CD14-positive monocyte (primary cell): ENCODE measurements around the gene RCCD1. TPM values are rescaled to one million over a fixed set of nuclear protein-coding genes. Genes with fewer than 3 reads are reported as not detected.
A peak's percentile ranks its signal among the peaks of the same experiment; 100 is the strongest.

ENCODE experiments used
- DNase-seq, 3 donors: peaks; one replicate each; pipeline ENCODE4 v3.0.0-alpha.2; 2011 to 2022
- H2AFZ ChIP-seq: 2 replicates; pipeline ENCODE4 v1.6.0; 2012; ENCODE audit warnings: mild to moderate bottlenecking, low read depth, low read length, inconsistent platforms; ENCODE audit not compliant: insufficient read depth, poor library complexity, severe bottlenecking
- H3K27ac ChIP-seq, 2 donors: 1 replicate in 1 of 2; 2 replicates in 1 of 2; pipeline ENCODE4 v1.5.1; 2012 to 2013; ENCODE audit warnings: low read length in 2 of 2, control low read depth in 1 of 2, inconsistent platforms in 1 of 2, low read depth in 1 of 2, mild to moderate bottlenecking in 1 of 2
- H3K27me3 ChIP-seq, 2 donors: one replicate each; pipeline versions ENCODE4 v1.6.0 to v1.6.1; 2011 to 2013; ENCODE audit warnings: low read length in 2 of 2; ENCODE audit not compliant: control insufficient read depth in 2 of 2, insufficient read depth in 2 of 2
- H3K36me3 ChIP-seq, 2 donors: replicated peaks in 1 of 2; 1 replicate in 1 of 2; 2 replicates in 1 of 2; pipeline versions ENCODE4 v1.5.1 to v1.6.1; 2012 to 2013; ENCODE audit warnings: low read length in 2 of 2, control low read depth in 1 of 2, inconsistent platforms in 1 of 2, mild to moderate bottlenecking in 1 of 2; ENCODE audit not compliant: insufficient read depth in 2 of 2, control insufficient read depth in 1 of 2
- H3K4me1 ChIP-seq, 2 donors: 1 replicate in 1 of 2; 2 replicates in 1 of 2; pipeline versions ENCODE4 v1.5.1 to v1.6.1; 2012 to 2013; ENCODE audit warnings: low read length in 2 of 2, control low read depth in 1 of 2, inconsistent platforms in 1 of 2, mild to moderate bottlenecking in 1 of 2, moderate library complexity in 1 of 2; ENCODE audit not compliant: insufficient read depth in 2 of 2, control insufficient read depth in 1 of 2
- H3K4me2 ChIP-seq: replicated peaks from 2 replicates; pipeline ENCODE3; 2012; ENCODE audit warnings: low read length, moderate library complexity, mild to moderate bottlenecking; ENCODE audit not compliant: poor library complexity, severe bottlenecking; ENCODE audit errors: extremely low read depth
- H3K4me3 ChIP-seq, 3 experiments: fragments of 200-600 bp in 1 of 3; sonication (generic) in 1 of 3; replicated peaks in 1 of 3; 1 replicate in 2 of 3; 2 replicates in 1 of 3; pipeline ENCODE4 v1.5.1; 2011 to 2013; ENCODE audit warnings: low read length in 3 of 3, mild to moderate bottlenecking in 3 of 3, control low read depth in 2 of 3, low read depth in 2 of 3, inconsistent platforms in 1 of 3, moderate library complexity in 1 of 3
- H3K79me2 ChIP-seq: 2 replicates; pipeline ENCODE4 v1.6.0; 2012; ENCODE audit warnings: mild to moderate bottlenecking, control low read depth, inconsistent platforms, low read length, moderate library complexity; ENCODE audit not compliant: insufficient read depth
- H3K9ac ChIP-seq: 2 replicates; pipeline ENCODE4 v1.6.0; 2017; ENCODE audit warnings: low read length, mild to moderate bottlenecking; ENCODE audit not compliant: insufficient read depth, poor library complexity, severe bottlenecking
- H3K9me3 ChIP-seq, 2 donors: replicated peaks in 1 of 2; 1 replicate in 1 of 2; 2 replicates in 1 of 2; pipeline versions ENCODE4 v1.5.1 to v1.6.1; 2012 to 2013; ENCODE audit warnings: low read length in 2 of 2, control low read depth in 1 of 2; ENCODE audit not compliant: control insufficient read depth in 1 of 2, insufficient read depth in 1 of 2
- H4K20me1 ChIP-seq: 2 replicates; pipeline ENCODE4 v1.6.0; 2012; ENCODE audit warnings: mild to moderate bottlenecking, low read length, control low read depth, moderate library complexity; ENCODE audit not compliant: insufficient read depth
- H3K27ac Mint-ChIP-seq, 7 donors: one replicate each; pipeline ENCODE4 v1.8.0; 2020; ENCODE audit warnings: mild to moderate bottlenecking in 7 of 7, mixed read lengths in 7 of 7, moderate library complexity in 6 of 7, inconsistent platforms in 2 of 7
- H3K27me3 Mint-ChIP-seq, 3 donors: one replicate each; pipeline ENCODE4 v1.8.0; 2021 to 2022; ENCODE audit warnings: low read depth in 3 of 3, mild to moderate bottlenecking in 3 of 3, mixed read lengths in 3 of 3, moderate library complexity in 3 of 3, inconsistent platforms in 1 of 3
- H3K36me3 Mint-ChIP-seq, 2 donors: one replicate each; pipeline ENCODE4 v1.8.0; 2020; ENCODE audit warnings: mixed read lengths in 2 of 2, inconsistent platforms in 1 of 2, mild to moderate bottlenecking in 1 of 2
- H3K4me1 Mint-ChIP-seq: one replicate; pipeline ENCODE4 v1.8.0; 2020; ENCODE audit warnings: mild to moderate bottlenecking, mixed read lengths
- H3K4me3 Mint-ChIP-seq, 2 donors: one replicate each; pipeline ENCODE4 v1.8.0; 2020; ENCODE audit warnings: mild to moderate bottlenecking in 2 of 2, mixed read lengths in 2 of 2, moderate library complexity in 1 of 2
- H3K9me3 Mint-ChIP-seq, 7 donors: one replicate each; pipeline ENCODE4 v1.8.0; 2020 to 2022; ENCODE audit warnings: mixed read lengths in 7 of 7, mild to moderate bottlenecking in 6 of 7, moderate library complexity in 6 of 7, inconsistent platforms in 2 of 7
- WGBS: methylation state at CpG from one replicate; pipeline ENCODE4 v1.1.5; 2013; ENCODE audit warnings: missing lambda C conversion rate; ENCODE audit not compliant: insufficient coverage; 5-methylcytosine and 5-hydroxymethylcytosine counted together
- intact Hi-C, 2 donors: fragments of 100-400 bp; cut with micrococcal nuclease; formaldehyde crosslinking; loops; one replicate each; pipeline versions ENCODE4 v1.15.0 to v1.15.1; 2023
- polyA plus RNA-seq, 3 donors: library from polyadenylated mRNA; depleted of rRNA in 1 of 3; unstranded in 2 of 3; stranded (reverse) in 1 of 3; fragments of 300-500 nt in 2 of 3; fragments of >200 nt in 1 of 3; fragmentation: Illumina TruSeq in 2 of 3; gene quantifications; 1 replicate in 2 of 3; 2 replicates in 1 of 3; pipeline ENCODE4 v1.2.3, GENCODE V29; 2012 to 2021
- TF ChIP-seq, protein P1 (sequence below): fragments of 200-600 bp; IDR thresholded peaks from one replicate; pipeline ENCODE4 v1.8.0; 2022; ENCODE audit warnings: antibody characterized with exemption, mild to moderate bottlenecking

The RCCD1 gene
- polyA plus RNA-seq, 3 donors, result 1.2 to 2.8 (median 1.5) TPM

DNA sequence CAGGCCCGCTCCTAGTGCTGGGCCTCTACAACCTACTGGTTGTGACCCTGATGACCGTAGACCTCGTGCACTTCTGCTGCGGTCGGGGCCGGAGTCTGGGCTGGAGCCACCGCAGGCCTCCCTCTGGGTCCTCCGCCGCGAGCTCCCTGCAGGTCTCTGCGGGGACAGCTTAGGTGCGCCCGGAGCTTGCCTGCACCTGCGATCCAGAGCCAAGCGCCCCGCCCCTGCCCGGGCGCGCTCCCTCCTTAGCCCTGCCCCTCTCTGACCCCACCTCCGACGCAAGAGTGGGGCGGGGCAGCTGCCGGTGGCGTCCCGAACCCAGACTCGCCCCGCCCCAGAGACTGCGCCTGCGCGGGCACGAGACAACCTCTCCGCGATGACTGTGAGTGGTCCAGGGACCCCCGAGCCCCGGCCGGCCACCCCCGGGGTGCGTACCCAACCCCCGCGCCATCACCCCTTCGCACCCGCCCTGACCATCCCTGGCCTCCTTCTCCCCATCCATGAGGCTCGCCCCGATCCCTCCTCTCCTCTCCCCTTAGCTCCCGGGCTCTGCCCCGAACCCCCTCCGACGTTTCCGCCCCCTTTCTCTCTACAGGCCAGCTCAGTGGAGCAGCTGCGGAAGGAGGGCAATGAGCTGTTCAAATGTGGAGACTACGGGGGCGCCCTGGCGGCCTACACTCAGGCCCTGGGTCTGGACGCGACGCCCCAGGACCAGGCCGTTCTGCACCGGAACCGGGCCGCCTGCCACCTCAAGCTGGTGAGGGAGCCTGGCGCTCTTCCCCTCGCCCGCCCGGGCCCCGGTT is 19.5 kb upstream of the RCCD1 start, which contains the start of gene UNC45A:
UNC45A (plus strand) TSS at position 337 of the 803 bp plus-strand sequence; CDS start at position 377, 40 bp downstream.
- H3K27me3 ChIP-seq, result no peaks in the 10 kb centered on the region
- H3K36me3 ChIP-seq, result peaks cover 10 to 19% of the 10 kb centered on the region in 2 donors
- H3K4me1 ChIP-seq, result peaks cover 45 to 61% of the 10 kb centered on the region in 2 donors
- peak; percentile 59 to 69 (median 62) for DNase-seq
- Mint-ChIP-seq H3K27ac (peak within 1 kb of the TSS; percentile 81 to 93 (median 90)), H3K36me3 (peaks cover 24 to 28% of the 10 kb centered on the region in 2 donors), H3K4me3 (peak within 1 kb of the TSS; percentile 81 to 92), H3K4me1 (peaks cover 41% of the 10 kb centered on the region), H3K9me3 (no peaks in the 10 kb centered on the region), H3K27me3 (peaks cover 0 to 2% (median 2%) of the 10 kb centered on the region in 3 donors)
- TF ChIP-seq, protein P1, sequence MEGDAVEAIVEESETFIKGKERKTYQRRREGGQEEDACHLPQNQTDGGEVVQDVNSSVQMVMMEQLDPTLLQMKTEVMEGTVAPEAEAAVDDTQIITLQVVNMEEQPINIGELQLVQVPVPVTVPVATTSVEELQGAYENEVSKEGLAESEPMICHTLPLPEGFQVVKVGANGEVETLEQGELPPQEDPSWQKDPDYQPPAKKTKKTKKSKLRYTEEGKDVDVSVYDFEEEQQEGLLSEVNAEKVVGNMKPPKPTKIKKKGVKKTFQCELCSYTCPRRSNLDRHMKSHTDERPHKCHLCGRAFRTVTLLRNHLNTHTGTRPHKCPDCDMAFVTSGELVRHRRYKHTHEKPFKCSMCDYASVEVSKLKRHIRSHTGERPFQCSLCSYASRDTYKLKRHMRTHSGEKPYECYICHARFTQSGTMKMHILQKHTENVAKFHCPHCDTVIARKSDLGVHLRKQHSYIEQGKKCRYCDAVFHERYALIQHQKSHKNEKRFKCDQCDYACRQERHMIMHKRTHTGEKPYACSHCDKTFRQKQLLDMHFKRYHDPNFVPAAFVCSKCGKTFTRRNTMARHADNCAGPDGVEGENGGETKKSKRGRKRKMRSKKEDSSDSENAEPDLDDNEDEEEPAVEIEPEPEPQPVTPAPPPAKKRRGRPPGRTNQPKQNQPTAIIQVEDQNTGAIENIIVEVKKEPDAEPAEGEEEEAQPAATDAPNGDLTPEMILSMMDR, result no peak
- peak within 1 kb of the TSS; percentile 72 for H3K4me2 ChIP-seq
- no peaks in the 10 kb centered on the region for H4K20me1 ChIP-seq
- H3K79me2 ChIP-seq, result peaks cover 19% of the 10 kb centered on the region
- peak within 1 kb of the TSS; percentile 75 for H3K9ac ChIP-seq
- H3K9me3 ChIP-seq, result no peaks in the 10 kb centered on the region
- intact Hi-C loops, result loop anchor here (1.0 to 5.0 kb wide), 3 partner anchors 20 to 38 kb away; partner anchors contain the start of gene MAN2A2 (in 1 of the 2)
- H3K27ac ChIP-seq, result peak within 1 kb of the TSS; percentile 18 to 80
- under 1% methylated on average over 58 of the region's 65 CpGs for WGBS
- peak within 1 kb of the TSS; percentile 75 to 81 (median 80) for H3K4me3 ChIP-seq
- peak within 1 kb of the TSS; percentile 96 for H2AFZ ChIP-seq

DNA sequence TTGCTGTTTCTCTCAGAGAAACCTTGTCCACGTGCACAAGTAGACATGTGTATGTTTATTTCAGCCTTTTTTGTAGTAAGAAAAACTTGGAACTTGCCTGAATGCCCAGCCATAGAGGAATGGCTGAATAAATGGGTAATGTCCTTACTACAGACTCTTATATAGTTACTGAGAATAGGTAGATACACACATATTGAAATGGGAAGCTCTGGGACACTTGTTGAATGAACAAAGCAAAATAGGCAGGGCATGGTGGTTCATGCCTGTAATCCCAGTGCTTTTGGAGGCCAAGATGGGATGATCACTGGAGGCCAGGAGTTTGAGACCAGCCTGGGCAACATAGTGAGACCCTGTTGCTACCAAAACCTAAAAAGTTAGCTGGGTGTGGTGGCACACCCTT is 17.9 kb upstream of the RCCD1 start:
- Histone ChIP-seq H3K4me1 (peaks cover 30 to 44% of the 10 kb centered on the region in 2 donors), H3K27ac (no peak overlapping the region), H3K36me3 (peaks cover 23 to 36% of the 10 kb centered on the region in 2 donors), H2AFZ (no peak overlapping the region), H4K20me1 (no peaks in the 10 kb centered on the region), H3K9me3 (no peaks in the 10 kb centered on the region), H3K9ac (no peak overlapping the region), H3K4me3 (no peak overlapping the region), H3K79me2 (peaks cover 15% of the 10 kb centered on the region), H3K27me3 (no peaks in the 10 kb centered on the region), H3K4me2 (no peak overlapping the region)
- TF ChIP-seq, protein P1, result no peak
- no CpG with 5 or more reads among the region's 1 CpG for WGBS
- peaks cover 0 to 2% (median 2%) of the 10 kb centered on the region in 3 donors for H3K27me3 Mint-ChIP-seq
- H3K9me3 Mint-ChIP-seq, result no peaks in the 10 kb centered on the region
- H3K4me3 Mint-ChIP-seq, result no peak overlapping the region
- peaks cover 38 to 44% of the 10 kb centered on the region in 2 donors for H3K36me3 Mint-ChIP-seq
- DNase-seq, result no peak
- intact Hi-C loops, result no loop called here
- peaks cover 28% of the 10 kb centered on the region for H3K4me1 Mint-ChIP-seq
- H3K27ac Mint-ChIP-seq, result no peak overlapping the region
